Measurements from ENCODE around the gene VPS13D. TPM values are rescaled to one million over a fixed set of nuclear protein-coding genes. Genes with fewer than 3 reads are reported as not detected.

The VPS13D gene
- total and polyA plus RNA-seq, 3 donors from 2014 or later = 51.9 to 125 (median 86.8) TPM

- intact Hi-C loops (cut with DNase I; ENCODE audit: low total_unique reads) = no loop called here
- H3K27ac ChIP-seq = no peak overlapping the region
These were observed 47.3 kb upstream of the VPS13D start for GRCh38 chr1:12182410-12182984.

DNA sequence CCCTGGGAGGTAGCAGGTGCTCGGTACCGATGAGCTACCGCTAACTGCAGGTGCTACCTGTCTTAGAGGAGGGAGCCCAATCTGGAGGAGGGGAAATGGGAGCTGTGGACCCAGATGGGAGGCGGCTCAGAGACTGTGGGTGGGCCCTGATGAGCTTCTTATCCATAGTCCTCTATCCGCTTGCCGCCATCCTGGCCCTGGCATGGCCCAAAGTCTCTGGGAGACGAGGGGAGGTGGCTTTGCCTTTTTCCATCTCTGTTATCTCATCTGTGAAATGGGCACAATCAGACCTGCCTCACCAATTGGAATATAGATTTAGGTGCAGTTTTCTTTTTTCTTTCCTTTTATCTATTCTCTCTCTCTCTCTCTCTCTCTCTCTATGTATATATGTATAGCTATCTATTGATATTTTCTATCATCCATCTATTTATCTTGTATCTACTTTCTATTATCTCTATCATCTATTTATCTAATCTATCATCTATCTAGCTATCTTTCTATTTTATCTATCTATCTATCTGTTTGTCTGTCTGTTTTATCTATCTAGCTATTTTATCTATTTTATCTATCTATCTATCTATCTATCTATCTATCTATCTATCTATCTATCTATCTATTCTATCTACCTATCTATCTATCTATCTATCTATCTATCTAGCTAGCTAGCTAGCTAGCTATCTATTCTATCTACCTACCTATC, 46.6 kb upstream of the VPS13D start:
- H3K4me1 ChIP-seq = peaks cover 13% of the 10 kb centered on the region
- WGBS, 2 donors = 78 to 91% methylated on average over 7 of the region's 7 CpGs
- intact Hi-C loops (cut with DNase I; ENCODE audit: low total_unique reads) = no loop called here

More at GRCh38 chr1:12182410-12182984, 47.3 kb upstream of the VPS13D start:
- Histone ChIP-seq H3K27me3 (no peaks in the 10 kb centered on the region), H3K36me3 (ENCODE audit: low read depth, missing control alignments) (no peaks in the 10 kb centered on the region), H3K4me1 (peaks cover 13% of the 10 kb centered on the region), H3K9me3 (no peaks in the 10 kb centered on the region), H3K4me3 (no peak overlapping the region)
- DNase-seq = no peak
- 68 to 84% methylated on average over 4 of the region's 4 CpGs for WGBS, 2 donors
- TF ChIP-seq POLR2A (IDR thresholded peaks at IDR 0.05) (no peak), CTCF (IDR thresholded peaks at IDR 0.05) (no peak)

DNA sequence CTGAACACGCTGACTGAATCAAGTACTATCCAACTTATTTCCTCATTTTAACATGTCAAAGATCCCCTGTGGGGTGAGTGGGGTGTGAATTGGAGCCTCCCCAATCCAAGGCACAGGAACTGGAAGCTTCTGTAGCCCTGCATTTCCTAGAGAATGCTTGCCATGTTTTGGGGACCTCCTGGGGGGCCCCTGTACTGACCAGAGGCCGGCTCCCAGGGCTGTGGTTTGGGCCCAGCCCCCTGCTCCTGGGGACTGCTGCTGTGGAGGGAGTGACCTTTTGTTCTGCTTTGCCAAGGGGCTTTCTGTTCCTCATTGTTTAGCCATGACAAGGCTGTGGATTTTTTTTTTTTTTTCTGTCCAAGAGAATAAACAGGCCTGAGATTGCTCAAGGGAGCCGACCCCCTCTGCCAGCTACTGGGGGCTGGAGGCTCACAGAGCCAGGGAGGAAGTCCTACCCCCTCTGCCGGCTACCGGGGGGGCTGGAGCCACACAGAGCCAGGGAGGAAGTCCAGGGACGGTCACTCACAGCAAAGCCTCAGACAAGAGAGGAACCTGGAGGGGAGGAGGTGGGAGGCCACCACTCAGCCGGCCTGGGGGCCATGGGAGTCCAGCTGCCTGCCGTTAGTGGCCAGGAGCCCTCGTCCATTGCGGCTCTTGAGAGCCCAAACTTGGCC, 45.7 kb upstream of the VPS13D start:
- TF ChIP-seq POLR2A (IDR thresholded peaks at IDR 0.05) (no peak), CTCF (IDR thresholded peaks at IDR 0.05) (no peak)
- peak overlapping the region; percentile 27 to 70 for H3K27ac ChIP-seq
- no peaks in the 10 kb centered on the region for H3K36me3 ChIP-seq (ENCODE audit: low read depth, missing control alignments)
- WGBS, 2 donors = 26% methylated on average over 7 to 8 of the region's 10 CpGs
- H3K27me3 ChIP-seq = no peaks in the 10 kb centered on the region
- peak; percentile 53 for DNase-seq
- intact Hi-C loops (cut with DNase I; ENCODE audit: low total_unique reads) = no loop called here
- peaks cover 13% of the 10 kb centered on the region for H3K4me1 ChIP-seq
- H3K9me3 ChIP-seq = no peaks in the 10 kb centered on the region
- H3K4me3 ChIP-seq = no peak overlapping the region

More for the DNA sequence above, 46.6 kb upstream of the VPS13D start:
- H3K4me3 ChIP-seq = no peak overlapping the region
- DNase-seq = no peak
- H3K36me3 ChIP-seq (ENCODE audit: low read depth, missing control alignments) = no peaks in the 10 kb centered on the region
- H3K9me3 ChIP-seq = no peaks in the 10 kb centered on the region
- no peak for TF ChIP-seq POLR2A (IDR thresholded peaks at IDR 0.05)
- TF ChIP-seq CTCF (IDR thresholded peaks at IDR 0.05) = no peak
- H3K27ac ChIP-seq = peak overlapping the region in 1 of 2 donors; percentile 70
- H3K27me3 ChIP-seq = no peaks in the 10 kb centered on the region

DNA sequence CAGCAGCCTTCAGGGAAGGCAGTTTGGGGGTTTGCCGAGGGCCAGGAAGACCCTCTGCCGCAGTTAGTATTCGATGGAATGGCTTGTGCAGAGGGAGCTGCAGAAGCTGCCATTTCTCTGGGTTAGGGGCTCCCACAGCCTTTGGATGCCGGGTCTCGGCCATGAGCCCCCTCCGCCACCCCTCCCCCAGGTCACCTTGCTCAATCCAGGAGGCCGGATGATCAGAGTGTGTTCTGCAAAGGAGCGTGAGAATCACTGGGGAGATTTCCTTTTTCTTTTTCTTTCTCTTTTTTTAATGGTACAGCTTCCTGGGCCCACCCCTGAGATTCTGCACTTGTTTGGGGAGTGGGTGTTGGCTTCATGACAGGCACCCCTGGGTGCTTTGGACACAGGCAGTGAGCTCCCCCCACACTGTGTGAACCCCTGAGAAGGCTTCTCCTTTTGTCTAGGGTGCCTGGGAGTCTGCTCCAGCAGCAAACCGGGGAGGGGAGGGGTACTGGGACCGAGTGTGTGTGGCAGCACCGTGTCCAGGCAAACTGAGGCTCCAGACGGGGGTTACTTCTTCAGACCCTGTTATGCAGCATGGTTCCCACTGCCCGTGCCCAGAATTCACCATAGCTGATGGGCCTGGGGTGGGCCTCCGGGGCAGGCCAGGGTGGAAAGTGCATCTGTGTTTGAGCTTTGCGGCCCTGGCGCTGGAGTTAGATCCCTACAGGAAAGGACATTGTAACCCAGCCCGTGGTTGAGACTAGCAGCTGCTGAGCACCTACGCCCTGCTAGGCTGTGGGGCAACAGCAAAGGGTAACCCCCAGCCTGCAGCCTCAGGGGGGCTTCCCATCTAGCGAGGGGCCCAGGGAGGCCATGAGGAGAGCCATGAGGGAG, 44.6 kb upstream of the VPS13D start:
- Histone ChIP-seq H3K9me3 (no peaks in the 10 kb centered on the region), H3K27me3 (no peaks in the 10 kb centered on the region), H3K27ac (peak overlapping the region; percentile 27 to 70), H3K4me3 (no peak overlapping the region), H3K36me3 (ENCODE audit: low read depth, missing control alignments) (no peaks in the 10 kb centered on the region), H3K4me1 (peaks cover 13% of the 10 kb centered on the region)
- WGBS, 2 donors = 73% methylated on average over 17 to 19 of the region's 19 CpGs
- TF ChIP-seq CTCF (IDR thresholded peaks at IDR 0.05) (no peak), POLR2A (IDR thresholded peaks at IDR 0.05) (no peak)
- intact Hi-C loops (cut with DNase I; ENCODE audit: low total_unique reads) = no loop called here
- no peak for DNase-seq

Data from testis (tissue), 3 donors.